Hepatocyte (in vitro differentiated cells): ENCODE measurements around the gene ANKRD44.

Experiments
- EZH2 ChIP-seq: fragments of 200-600 bp; sonication (generic); IDR thresholded peaks from 2 replicates; pipeline ENCODE4 v1.6.1; 2016; ENCODE audit warnings: antibody characterized with exemption, mild to moderate bottlenecking, borderline replicate concordance
- TF ChIP-seq, protein P1 (sequence below): fragments of 200-600 bp; sonication (generic); IDR thresholded peaks from 2 replicates; pipeline ENCODE4 v1.5.1; 2016; ENCODE audit warnings: antibody characterized with exemption, mild to moderate bottlenecking; ENCODE audit not compliant: poor library complexity

DNA sequence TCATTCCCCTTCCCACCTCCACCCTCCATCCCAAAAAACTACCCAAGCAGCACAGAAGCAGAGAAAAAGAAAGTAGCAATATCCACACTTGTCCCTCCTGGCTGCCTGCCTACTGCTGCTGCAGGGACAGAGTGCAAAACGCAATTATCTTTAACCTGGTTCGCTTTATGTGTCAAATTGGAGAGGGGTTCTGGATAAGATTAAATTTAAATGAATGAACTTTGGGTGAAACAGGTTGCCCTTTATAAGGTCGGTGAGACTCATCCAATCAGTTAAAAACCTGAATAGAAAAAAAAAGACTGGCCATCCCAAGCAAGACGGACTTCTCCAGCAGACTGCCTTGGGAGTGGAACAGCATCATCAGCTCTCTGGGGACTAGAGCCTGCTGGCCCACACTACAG, 62.6 kb downstream of the ANKRD44 start:
- TF ChIP-seq, protein P1, sequence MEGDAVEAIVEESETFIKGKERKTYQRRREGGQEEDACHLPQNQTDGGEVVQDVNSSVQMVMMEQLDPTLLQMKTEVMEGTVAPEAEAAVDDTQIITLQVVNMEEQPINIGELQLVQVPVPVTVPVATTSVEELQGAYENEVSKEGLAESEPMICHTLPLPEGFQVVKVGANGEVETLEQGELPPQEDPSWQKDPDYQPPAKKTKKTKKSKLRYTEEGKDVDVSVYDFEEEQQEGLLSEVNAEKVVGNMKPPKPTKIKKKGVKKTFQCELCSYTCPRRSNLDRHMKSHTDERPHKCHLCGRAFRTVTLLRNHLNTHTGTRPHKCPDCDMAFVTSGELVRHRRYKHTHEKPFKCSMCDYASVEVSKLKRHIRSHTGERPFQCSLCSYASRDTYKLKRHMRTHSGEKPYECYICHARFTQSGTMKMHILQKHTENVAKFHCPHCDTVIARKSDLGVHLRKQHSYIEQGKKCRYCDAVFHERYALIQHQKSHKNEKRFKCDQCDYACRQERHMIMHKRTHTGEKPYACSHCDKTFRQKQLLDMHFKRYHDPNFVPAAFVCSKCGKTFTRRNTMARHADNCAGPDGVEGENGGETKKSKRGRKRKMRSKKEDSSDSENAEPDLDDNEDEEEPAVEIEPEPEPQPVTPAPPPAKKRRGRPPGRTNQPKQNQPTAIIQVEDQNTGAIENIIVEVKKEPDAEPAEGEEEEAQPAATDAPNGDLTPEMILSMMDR: no peak
- TF ChIP-seq EZH2: no peak
